Measurements from ENCODE around the gene MRPS26. TPM values are rescaled to one million over a fixed set of nuclear protein-coding genes. Genes with fewer than 3 reads are reported as not detected.

Gene MRPS26
- total and polyA plus RNA-seq, 2 of the 13 experiments (the other 11 are each of a cell fraction or from before 2014, with no cell fraction given): 89.8 to 187 TPM

DNA sequence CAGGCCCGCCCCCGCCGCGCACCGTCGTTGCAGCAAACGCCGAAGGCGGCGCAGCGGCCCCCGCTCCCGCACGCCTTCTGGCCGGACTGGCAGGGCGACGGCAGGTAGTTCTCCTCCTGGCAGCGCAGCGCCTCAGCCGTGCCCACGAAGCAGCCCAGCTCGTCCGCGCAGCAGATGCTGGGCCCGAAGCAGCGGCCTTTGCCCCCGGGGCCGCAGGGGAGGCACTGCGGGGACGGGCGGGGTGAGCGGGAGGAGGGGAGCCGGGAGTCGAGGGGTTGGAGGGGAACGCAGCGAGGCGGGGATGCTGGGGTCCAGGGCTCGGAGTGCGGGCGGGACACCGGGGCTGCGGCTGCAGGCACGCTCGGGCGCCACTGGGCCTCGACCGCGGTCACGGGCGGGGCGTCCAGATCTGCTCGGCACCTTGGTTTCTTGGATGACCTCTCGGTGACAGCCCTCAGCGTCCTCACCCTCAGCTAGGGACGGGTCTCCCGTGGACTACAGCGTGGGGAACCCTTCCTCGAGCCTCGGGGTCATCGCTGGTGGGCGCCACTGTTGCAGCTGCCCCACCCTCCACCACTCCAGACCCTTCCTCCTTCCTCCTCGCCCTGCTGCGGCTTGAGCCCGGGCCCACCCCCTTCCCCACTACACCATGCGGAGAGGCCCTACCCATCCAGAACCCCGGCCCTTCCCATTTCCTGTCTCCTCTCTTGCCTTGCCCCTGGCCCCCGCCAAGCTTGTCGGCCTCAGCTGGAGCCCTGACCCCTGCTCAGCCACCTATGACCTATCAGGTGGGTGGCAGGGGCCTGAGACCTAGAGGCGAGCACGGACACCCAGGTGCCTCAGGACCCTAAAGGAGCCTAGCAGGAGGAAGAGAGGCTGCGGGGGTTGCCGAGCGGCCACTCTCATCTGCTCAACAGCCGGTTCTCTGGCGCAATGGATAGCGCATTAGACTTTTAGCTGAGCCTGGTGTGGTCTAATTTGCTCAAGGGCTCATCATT lies 37.4 kb downstream of the MRPS26 start (continued):
- TF ChIP-seq ZC3H13 (CRISPR knock-in tag; IDR thresholded peaks at IDR 0.05) (no peak), MLLT10 (CRISPR knock-in tag; IDR thresholded peaks at IDR 0.05) (no peak), ZNF770 (CRISPR knock-in tag; IDR thresholded peaks at IDR 0.05) (no peak), FOXP4 (CRISPR knock-in tag; IDR thresholded peaks at IDR 0.05) (no peak), ZNF660 (CRISPR knock-in tag; IDR thresholded peaks at IDR 0.05; ENCODE audit: borderline replicate concordance, low read depth) (no peak), BCL6 (CRISPR knock-in tag; IDR thresholded peaks at IDR 0.05) (0 out of 2 replicates have a peak, but pooled peaks have one; percentile 12), ZKSCAN5 (CRISPR knock-in tag; IDR thresholded peaks at IDR 0.05) (no peak), KLF16 (CRISPR knock-in tag; IDR thresholded peaks at IDR 0.05) (no peak), ZFYVE20 (CRISPR knock-in tag; IDR thresholded peaks at IDR 0.05; ENCODE audit: borderline replicate concordance, low read depth) (no peak), HCFC1 (IDR thresholded peaks at IDR 0.05; ENCODE audit: low read depth, low read length) (no peak), SRY (CRISPR knock-in tag; IDR thresholded peaks at IDR 0.05) (no peak), TCF7 (IDR thresholded peaks at IDR 0.05; ENCODE audit: low read depth) (no peak), RFX3 (CRISPR knock-in tag; IDR thresholded peaks at IDR 0.05) (no peak), ZHX1 (CRISPR knock-in tag; IDR thresholded peaks at IDR 0.05; ENCODE audit: low read depth) (no peak), NFIB (CRISPR knock-in tag; IDR thresholded peaks at IDR 0.05; ENCODE audit: borderline replicate concordance) (0 out of 2 replicates have a peak, but pooled peaks have one; percentile 40)
- TF ChIP-seq, protein P1, sequence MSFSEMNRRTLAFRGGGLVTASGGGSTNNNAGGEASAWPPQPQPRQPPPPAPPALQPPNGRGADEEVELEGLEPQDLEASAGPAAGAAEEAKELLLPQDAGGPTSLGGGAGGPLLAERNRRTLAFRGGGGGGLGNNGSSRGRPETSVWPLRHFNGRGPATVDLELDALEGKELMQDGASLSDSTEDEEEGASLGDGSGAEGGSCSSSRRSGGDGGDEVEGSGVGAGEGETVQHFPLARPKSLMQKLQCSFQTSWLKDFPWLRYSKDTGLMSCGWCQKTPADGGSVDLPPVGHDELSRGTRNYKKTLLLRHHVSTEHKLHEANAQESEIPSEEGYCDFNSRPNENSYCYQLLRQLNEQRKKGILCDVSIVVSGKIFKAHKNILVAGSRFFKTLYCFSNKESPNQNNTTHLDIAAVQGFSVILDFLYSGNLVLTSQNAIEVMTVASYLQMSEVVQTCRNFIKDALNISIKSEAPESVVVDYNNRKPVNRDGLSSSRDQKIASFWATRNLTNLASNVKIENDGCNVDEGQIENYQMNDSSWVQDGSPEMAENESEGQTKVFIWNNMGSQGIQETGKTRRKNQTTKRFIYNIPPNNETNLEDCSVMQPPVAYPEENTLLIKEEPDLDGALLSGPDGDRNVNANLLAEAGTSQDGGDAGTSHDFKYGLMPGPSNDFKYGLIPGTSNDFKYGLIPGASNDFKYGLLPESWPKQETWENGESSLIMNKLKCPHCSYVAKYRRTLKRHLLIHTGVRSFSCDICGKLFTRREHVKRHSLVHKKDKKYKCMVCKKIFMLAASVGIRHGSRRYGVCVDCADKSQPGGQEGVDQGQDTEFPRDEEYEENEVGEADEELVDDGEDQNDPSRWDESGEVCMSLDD (CRISPR knock-in tag; IDR thresholded peaks at IDR 0.05; ENCODE audit: borderline replicate concordance): no peak
- TF ChIP-seq, protein P2, sequence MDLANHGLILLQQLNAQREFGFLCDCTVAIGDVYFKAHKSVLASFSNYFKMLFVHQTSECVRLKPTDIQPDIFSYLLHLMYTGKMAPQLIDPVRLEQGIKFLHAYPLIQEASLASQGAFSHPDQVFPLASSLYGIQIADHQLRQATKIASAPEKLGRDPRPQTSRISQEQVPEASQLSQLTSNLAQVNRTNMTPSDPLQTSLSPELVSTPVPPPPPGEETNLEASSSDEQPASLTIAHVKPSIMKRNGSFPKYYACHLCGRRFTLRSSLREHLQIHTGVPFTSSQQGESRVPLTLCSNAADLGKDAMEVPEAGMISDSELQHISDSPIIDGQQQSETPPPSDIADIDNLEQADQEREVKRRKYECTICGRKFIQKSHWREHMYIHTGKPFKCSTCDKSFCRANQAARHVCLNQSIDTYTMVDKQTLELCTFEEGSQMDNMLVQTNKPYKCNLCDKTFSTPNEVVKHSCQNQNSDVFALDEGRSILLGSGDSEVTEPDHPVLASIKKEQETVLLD (CRISPR knock-in tag; IDR thresholded peaks at IDR 0.05; ENCODE audit: low read depth): no peak
